ENCODE measurements around the gene PSME2.

GRCh38 chr14:24188251-24189058 lies 42.0 kb upstream of the PSME2 start, which contains the start of gene IPO4:
- TF ChIP-seq, protein P1, sequence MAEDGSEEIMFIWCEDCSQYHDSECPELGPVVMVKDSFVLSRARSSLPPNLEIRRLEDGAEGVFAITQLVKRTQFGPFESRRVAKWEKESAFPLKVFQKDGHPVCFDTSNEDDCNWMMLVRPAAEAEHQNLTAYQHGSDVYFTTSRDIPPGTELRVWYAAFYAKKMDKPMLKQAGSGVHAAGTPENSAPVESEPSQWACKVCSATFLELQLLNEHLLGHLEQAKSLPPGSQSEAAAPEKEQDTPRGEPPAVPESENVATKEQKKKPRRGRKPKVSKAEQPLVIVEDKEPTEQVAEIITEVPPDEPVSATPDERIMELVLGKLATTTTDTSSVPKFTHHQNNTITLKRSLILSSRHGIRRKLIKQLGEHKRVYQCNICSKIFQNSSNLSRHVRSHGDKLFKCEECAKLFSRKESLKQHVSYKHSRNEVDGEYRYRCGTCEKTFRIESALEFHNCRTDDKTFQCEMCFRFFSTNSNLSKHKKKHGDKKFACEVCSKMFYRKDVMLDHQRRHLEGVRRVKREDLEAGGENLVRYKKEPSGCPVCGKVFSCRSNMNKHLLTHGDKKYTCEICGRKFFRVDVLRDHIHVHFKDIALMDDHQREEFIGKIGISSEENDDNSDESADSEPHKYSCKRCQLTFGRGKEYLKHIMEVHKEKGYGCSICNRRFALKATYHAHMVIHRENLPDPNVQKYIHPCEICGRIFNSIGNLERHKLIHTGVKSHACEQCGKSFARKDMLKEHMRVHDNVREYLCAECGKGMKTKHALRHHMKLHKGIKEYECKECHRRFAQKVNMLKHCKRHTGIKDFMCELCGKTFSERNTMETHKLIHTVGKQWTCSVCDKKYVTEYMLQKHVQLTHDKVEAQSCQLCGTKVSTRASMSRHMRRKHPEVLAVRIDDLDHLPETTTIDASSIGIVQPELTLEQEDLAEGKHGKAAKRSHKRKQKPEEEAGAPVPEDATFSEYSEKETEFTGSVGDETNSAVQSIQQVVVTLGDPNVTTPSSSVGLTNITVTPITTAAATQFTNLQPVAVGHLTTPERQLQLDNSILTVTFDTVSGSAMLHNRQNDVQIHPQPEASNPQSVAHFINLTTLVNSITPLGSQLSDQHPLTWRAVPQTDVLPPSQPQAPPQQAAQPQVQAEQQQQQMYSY (CRISPR knock-in tag; IDR thresholded peaks at IDR 0.05): no peak
- TF ChIP-seq HDAC2 (IDR thresholded peaks at IDR 0.05) (no peak), CHD1 (IDR thresholded peaks at IDR 0.05; ENCODE audit: low read depth, low read length) (no peak), USF2 (IDR thresholded peaks at IDR 0.05; ENCODE audit: borderline replicate concordance, low read depth, low read length) (peak; percentile 82)
